Measurements from ENCODE around the gene THSD4.

Gene THSD4

DNA sequence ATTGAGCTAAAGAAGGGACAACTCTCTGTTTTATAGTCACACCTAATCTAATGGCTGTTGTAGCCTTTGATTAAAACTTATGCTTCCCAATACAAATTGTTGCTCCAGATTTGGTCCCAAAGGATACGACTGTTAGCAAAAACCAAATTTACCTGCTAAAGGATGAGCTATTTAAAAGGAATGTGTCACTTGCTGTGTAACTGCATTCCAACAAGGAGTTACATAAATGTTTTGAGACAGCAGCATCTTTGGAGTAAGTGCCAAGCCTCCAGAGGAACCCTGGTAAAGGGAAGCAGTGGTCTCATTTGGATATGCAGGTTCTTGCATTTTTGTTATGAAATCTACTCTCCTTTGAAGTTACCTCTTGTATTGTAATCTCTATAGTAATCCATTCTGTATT, 233.3 kb downstream of the THSD4 start:
- TF ChIP-seq, protein P1, sequence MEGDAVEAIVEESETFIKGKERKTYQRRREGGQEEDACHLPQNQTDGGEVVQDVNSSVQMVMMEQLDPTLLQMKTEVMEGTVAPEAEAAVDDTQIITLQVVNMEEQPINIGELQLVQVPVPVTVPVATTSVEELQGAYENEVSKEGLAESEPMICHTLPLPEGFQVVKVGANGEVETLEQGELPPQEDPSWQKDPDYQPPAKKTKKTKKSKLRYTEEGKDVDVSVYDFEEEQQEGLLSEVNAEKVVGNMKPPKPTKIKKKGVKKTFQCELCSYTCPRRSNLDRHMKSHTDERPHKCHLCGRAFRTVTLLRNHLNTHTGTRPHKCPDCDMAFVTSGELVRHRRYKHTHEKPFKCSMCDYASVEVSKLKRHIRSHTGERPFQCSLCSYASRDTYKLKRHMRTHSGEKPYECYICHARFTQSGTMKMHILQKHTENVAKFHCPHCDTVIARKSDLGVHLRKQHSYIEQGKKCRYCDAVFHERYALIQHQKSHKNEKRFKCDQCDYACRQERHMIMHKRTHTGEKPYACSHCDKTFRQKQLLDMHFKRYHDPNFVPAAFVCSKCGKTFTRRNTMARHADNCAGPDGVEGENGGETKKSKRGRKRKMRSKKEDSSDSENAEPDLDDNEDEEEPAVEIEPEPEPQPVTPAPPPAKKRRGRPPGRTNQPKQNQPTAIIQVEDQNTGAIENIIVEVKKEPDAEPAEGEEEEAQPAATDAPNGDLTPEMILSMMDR (conservative IDR thresholded peaks at IDR 0.05), result no peak
- H3K27ac ChIP-seq, result no peak overlapping the region

DNA sequence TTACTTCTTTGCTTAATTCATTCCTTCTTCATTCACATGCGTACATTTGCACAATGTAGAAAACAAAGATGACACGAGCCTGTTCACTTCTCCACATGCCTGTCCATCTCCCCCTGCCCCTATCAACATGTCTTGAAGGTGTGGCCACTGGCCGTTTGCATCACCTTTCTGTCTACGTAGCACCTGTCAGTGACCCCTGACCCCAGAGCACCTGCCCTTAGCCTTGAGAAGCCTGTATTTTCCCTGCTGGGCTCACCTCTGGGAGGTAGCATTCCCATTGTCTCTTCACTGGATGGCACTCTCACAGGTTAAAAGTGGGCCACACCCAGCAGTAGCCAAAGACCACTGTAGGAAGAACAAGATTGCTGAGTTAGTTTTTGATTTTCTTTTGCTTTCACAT, 234.1 kb downstream of the THSD4 start:
- TF ChIP-seq, protein P1 (conservative IDR thresholded peaks at IDR 0.05), result no peak
- H3K27ac ChIP-seq, result no peak overlapping the region

DNA sequence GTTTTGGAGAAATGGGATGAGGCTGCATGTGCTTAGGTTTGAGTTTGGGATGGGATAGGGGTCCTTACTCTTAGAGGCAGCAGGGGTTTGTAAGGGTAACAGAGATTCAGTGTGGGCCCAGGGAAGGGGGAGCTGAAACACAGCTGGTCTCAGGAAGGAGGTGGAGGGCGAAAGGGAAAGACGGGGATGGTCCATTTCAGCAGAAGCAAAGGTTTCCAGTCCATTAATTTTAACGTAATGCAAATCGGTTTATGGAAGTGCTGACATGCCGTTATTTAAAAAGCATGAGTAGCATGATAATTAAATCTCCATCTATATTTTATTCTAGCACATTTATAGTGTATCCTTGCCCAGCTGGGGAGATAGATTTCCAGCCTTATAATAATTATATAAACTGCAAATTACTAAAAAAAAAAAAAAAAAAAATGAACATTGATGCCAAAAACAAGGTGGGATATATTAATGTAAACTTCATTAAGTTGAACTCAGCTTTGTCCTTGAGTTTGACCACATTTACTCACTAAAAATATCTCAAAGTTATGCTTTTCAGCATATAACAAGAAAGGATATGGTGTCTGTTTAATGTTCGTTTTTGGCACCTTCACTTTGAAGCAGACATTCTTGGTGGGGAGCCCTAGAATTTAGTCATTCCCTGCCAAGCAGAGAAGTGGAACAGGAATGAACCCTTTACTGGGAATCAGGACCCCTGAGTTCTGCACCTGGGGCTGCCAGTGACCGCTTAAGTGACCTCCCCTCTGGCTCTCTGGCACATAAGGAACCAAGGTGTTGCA, 234.7 kb downstream of the THSD4 start:
- H3K27ac ChIP-seq, result no peak overlapping the region
- TF ChIP-seq, protein P1 (conservative IDR thresholded peaks at IDR 0.05), result no peak

DNA sequence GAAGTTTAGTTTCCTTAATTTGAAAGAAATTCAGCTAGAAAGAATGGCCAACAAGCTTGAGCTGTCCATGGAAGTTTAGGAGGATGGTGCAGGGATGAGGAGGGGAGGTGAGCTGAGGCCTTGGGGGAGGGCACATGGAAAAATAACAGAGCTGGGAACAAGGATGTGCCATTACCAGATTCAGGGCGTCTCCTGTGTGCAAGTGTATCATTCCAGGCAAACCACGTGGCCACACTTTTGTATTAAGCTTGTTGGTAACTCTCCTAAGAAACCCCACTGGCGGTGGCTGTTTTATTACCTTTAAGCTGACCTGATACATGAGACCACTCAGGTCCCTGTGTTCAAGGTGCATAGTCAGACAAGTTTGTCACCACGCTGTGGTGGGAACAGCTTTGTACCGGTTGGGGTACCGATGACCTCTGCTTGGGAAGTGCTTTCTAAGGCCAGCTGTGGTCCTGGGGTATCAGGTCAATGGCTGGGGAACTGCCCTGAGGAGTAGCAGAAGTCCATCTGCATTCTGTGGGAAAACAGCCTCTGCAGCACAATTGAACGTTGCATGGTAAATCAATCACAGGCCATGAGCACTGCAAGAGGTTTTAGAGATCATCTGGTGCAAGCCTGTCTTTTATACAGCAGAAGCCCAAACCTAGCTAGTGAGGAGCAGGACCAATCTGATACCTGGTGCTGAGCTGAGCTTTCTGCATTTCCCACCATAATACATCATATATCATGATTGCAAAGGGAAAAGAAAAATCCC, 235.5 kb downstream of the THSD4 start:
- TF ChIP-seq, protein P1 (conservative IDR thresholded peaks at IDR 0.05), result no peak
- H3K27ac ChIP-seq, result no peak overlapping the region

DNA sequence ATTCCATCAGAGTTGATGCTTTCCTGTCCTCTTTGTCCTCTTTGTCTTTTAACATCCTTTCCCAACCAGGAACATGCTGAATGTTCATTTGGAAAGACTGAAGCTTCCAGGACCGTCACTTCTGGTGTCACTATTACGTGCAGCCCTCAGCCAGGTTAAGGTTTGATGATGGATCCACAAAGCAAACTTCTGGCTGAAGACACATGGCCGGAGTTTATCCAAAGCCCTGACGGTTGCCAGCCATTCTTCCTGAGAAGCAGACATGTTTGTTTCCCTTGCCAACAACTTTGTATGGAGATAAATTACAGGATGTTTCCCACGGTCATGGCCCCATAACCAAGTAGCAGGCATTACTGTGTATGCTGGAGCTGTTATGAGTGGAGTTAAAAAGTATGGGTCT, 236.9 kb downstream of the THSD4 start:
- H3K27ac ChIP-seq, result no peak overlapping the region
- TF ChIP-seq, protein P1 (conservative IDR thresholded peaks at IDR 0.05), result no peak

DNA sequence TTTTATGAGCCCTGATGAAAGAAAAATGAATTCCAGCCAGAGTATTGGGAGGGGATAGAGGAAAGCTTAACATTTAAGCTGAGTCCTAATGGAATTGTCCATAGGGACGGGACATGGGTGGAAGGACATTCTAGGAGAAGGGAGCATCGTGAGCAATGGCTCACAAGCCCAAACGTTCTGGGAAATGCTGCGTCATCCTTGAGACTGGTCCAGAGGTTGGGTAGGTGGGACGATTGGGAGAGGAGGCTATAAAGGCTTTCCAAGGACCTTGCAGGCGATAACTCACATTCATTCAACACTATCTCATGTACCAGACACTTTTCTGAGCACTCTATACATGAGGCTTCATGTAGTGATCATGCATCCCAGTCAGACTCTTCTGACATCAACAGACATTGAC, 237.5 kb downstream of the THSD4 start:
- TF ChIP-seq, protein P1 (conservative IDR thresholded peaks at IDR 0.05), result no peak
- H3K27ac ChIP-seq, result no peak overlapping the region

DNA sequence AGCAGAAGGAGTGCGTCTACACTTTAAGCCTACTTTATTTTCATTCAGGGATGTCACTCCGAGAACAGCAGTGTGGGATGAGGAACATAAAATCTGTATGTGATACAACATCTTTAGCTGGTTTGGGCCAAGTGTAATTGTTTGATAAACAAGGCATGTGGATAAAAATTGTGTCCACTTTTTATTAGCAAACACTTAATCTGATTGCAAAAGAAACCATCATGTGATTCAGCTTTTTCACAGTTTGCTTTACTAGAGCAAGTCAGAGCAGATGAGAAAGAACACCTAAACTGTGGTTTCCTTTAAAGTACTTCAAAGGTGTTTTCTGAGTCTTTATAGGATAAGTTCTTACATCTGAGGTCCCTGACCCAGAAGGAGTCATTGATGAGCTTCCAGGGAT, 237.9 kb downstream of the THSD4 start:
- no peak overlapping the region for H3K27ac ChIP-seq

More for the DNA sequence above, 237.9 kb downstream of the THSD4 start:
- TF ChIP-seq, protein P1 (conservative IDR thresholded peaks at IDR 0.05), result no peak

All from VCaP (cell line).